Astrocyte (in vitro differentiated cells and primary cell): Measurements from ENCODE around the gene PRDX5. TPM values are rescaled to one million over a fixed set of nuclear protein-coding genes. Genes with fewer than 3 reads are reported as not detected.

Source experiments
- DNase-seq: peaks from one replicate; pipeline ENCODE4 v3.0.0-alpha.2; 2010; ENCODE audit warnings: low read depth
- FAIRE-seq: peaks from 2 replicates; lab custom pipeline; 2011; peaks lifted over from hg19 to GRCh38; lab: Jason Lieb, UNC
- H2AFZ ChIP-seq: 2 replicates; pipeline ENCODE4 v1.6.0; 2012; ENCODE audit warnings: low read depth, low read length, inconsistent platforms
- H3K27ac ChIP-seq: 2 replicates; pipeline ENCODE4 v1.5.1; 2011; ENCODE audit warnings: low read depth, low read length, inconsistent platforms
- H3K27me3 ChIP-seq: 2 replicates; pipeline ENCODE4 v1.6.0; 2011; ENCODE audit warnings: low read length, inconsistent platforms; ENCODE audit not compliant: insufficient read depth
- H3K36me3 ChIP-seq: 2 replicates; pipeline ENCODE4 v1.5.1; 2011; ENCODE audit warnings: low read length, inconsistent platforms; ENCODE audit not compliant: insufficient read depth
- H3K4me1 ChIP-seq: 2 replicates; pipeline ENCODE4 v1.5.1; 2011; ENCODE audit warnings: low read length, inconsistent platforms; ENCODE audit not compliant: insufficient read depth
- H3K4me2 ChIP-seq: 2 replicates; pipeline ENCODE4 v1.6.0; 2012; ENCODE audit warnings: low read length, inconsistent platforms
- H3K4me3 ChIP-seq: 2 replicates; pipeline ENCODE4 v1.5.1; 2011; ENCODE audit warnings: low read depth, mild to moderate bottlenecking, low read length, inconsistent platforms; ENCODE audit not compliant: insufficient read depth
- H3K79me2 ChIP-seq: 2 replicates; pipeline ENCODE4 v1.6.0; 2012; ENCODE audit warnings: mild to moderate bottlenecking, low read length, inconsistent platforms; ENCODE audit not compliant: insufficient read depth
- H3K9ac ChIP-seq: 2 replicates; pipeline ENCODE4 v1.6.0; 2012; ENCODE audit warnings: mild to moderate bottlenecking, low read length, inconsistent platforms
- H3K9me3 ChIP-seq: 2 replicates; pipeline ENCODE4 v1.5.1; 2012; ENCODE audit warnings: low read depth, mild to moderate bottlenecking, low read length, inconsistent platforms; ENCODE audit not compliant: insufficient read depth
- H4K20me1 ChIP-seq: 2 replicates; pipeline ENCODE4 v1.6.0; 2012; ENCODE audit warnings: low read length, inconsistent platforms; ENCODE audit not compliant: insufficient read depth
- H3K27ac Mint-ChIP-seq: one replicate; pipeline ENCODE4 v1.8.0; 2021; ENCODE audit warnings: mild to moderate bottlenecking, mixed read lengths; ENCODE audit not compliant: unreplicated experiment
- H3K27me3 Mint-ChIP-seq: one replicate; pipeline ENCODE4 v1.8.0; 2021; ENCODE audit warnings: low read depth, mixed read lengths; ENCODE audit not compliant: unreplicated experiment
- H3K36me3 Mint-ChIP-seq: one replicate; pipeline ENCODE4 v1.8.0; 2021; ENCODE audit warnings: low read depth, mixed read lengths; ENCODE audit not compliant: unreplicated experiment
- H3K4me1 Mint-ChIP-seq: one replicate; pipeline ENCODE4 v1.8.0; 2021; ENCODE audit warnings: low read depth, mixed read lengths; ENCODE audit not compliant: unreplicated experiment
- H3K4me3 Mint-ChIP-seq: one replicate; pipeline ENCODE4 v1.8.0; 2021; ENCODE audit warnings: mild to moderate bottlenecking, moderate library complexity, mixed read lengths; ENCODE audit not compliant: unreplicated experiment
- H3K9me3 Mint-ChIP-seq: one replicate; pipeline ENCODE4 v1.8.0; 2021; ENCODE audit warnings: mild to moderate bottlenecking, mixed read lengths; ENCODE audit not compliant: unreplicated experiment
- EZH2 ChIP-seq: IDR thresholded peaks from 2 replicates; pipeline ENCODE4 v1.6.1; 2012; ENCODE audit warnings: mild to moderate bottlenecking, low read length, inconsistent platforms; ENCODE audit not compliant: insufficient read depth
- total RNA-seq: library from RNA; stranded (reverse); gene quantifications from 2 replicates; pipeline ENCODE4 v1.2.1, GENCODE V29; 2021
- TF ChIP-seq, protein P1 (sequence below): IDR thresholded peaks from 2 replicates; pipeline ENCODE4 v1.5.1; 2011; ENCODE audit warnings: low read depth, mild to moderate bottlenecking, inconsistent platforms, low read length, moderate library complexity; ENCODE audit not compliant: insufficient read depth

PRDX5 gene
- total RNA-seq, 1 donor from 2014 or later, result 243 TPM

DNA sequence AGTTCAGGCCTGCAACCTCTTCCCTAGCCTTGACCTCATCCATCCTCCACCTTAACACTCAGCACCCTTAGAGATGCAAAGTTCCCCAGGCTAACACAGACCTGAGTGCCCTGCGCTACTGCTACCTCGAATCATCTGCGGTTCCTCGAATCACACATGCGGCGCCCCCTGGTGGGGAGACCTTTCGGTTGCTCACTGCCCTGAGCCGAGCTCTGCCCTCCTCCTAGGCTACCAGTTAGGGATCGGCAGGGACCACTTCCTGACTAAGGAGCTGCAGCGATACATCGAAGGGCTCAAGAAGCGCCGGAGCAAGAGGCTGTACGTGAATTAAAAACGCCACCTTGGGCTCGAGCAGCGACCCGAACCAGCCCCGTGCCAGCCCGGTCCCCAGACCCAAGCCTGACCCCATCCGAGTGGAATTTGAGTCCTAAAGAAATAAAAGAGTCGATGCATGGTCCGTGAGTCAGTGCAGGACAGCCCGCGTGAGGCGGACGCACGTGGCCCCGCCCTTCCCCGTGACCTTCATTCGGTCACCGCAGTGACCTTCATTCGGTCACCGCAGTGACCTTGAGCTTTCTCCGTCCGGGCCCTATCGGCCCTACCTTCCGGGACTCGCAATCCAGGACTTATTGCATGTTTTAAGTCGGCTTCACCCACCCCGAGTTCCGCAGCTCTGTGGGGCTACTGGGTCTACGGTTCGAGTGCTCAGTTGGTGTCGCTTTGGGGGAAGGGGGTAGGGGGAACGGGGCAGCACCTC, 13.4 kb upstream of the PRDX5 start:
- peaks cover 19% of the 10 kb centered on the region for H3K79me2 ChIP-seq
- H3K27me3 ChIP-seq, result peaks cover 16% of the 10 kb centered on the region
- no peaks in the 10 kb centered on the region for H3K36me3 ChIP-seq
- peak overlapping the region; percentile 64 for H3K4me3 ChIP-seq
- H3K4me2 ChIP-seq, result peak overlapping the region; percentile 89
- no peaks in the 10 kb centered on the region for H3K4me1 Mint-ChIP-seq
- H3K9me3 ChIP-seq, result no peaks in the 10 kb centered on the region
- peak overlapping the region; percentile 56 for H3K27ac ChIP-seq
- DNase-seq (peak; percentile 67), FAIRE-seq (no peak)
- H2AFZ ChIP-seq, result peak overlapping the region; percentile 81
- H3K9me3 Mint-ChIP-seq, result no peaks in the 10 kb centered on the region
- H3K9ac ChIP-seq, result peak overlapping the region; percentile 64
- H3K4me3 Mint-ChIP-seq, result peak overlapping the region; percentile 87
- peak overlapping the region; percentile 66 for H3K27ac Mint-ChIP-seq
- H3K27me3 Mint-ChIP-seq, result peaks cover 18% of the 10 kb centered on the region
- peaks cover 6% of the 10 kb centered on the region for H4K20me1 ChIP-seq
- TF ChIP-seq, protein P1, sequence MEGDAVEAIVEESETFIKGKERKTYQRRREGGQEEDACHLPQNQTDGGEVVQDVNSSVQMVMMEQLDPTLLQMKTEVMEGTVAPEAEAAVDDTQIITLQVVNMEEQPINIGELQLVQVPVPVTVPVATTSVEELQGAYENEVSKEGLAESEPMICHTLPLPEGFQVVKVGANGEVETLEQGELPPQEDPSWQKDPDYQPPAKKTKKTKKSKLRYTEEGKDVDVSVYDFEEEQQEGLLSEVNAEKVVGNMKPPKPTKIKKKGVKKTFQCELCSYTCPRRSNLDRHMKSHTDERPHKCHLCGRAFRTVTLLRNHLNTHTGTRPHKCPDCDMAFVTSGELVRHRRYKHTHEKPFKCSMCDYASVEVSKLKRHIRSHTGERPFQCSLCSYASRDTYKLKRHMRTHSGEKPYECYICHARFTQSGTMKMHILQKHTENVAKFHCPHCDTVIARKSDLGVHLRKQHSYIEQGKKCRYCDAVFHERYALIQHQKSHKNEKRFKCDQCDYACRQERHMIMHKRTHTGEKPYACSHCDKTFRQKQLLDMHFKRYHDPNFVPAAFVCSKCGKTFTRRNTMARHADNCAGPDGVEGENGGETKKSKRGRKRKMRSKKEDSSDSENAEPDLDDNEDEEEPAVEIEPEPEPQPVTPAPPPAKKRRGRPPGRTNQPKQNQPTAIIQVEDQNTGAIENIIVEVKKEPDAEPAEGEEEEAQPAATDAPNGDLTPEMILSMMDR, result peak; percentile 82
- TF ChIP-seq EZH2, result no peak
- no peaks in the 10 kb centered on the region for H3K36me3 Mint-ChIP-seq
- H3K4me1 ChIP-seq, result peaks cover 23% of the 10 kb centered on the region

DNA sequence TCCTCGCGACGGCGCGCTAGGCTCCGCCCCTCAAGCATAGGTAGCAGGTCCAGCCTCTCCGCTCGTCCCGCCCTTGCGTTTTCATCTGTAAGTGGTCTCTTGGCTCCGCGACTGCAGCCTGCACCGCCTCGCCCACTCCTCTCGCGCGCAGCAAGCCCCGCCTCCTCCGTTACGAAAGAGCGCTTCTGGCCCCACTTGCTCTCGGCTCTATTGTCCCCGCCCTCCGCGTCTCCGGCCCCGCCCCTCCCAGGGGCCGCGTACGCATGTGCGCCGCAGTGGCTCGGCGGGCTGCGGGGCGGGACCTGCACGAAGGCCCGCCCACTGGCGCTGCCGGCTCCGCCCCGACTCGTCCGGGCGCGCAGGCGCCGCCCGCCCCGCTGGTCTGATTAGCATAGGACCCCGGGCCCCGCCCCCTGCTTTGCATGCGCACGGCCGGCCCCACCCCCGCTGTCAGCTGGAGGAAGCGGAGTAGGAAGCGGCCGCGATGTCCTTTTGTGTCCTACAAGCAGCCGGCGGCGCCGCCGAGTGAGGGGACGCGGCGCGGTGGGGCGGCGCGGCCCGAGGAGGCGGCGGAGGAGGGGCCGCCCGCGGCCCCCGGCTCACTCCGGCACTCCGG, 12.7 kb upstream of the PRDX5 start, which contains the start of gene ESRRA:
ESRRA (plus strand) TSS at position 450 of the 616 bp plus-strand sequence. CDS start 1,656 bp downstream, outside the sequence.
- TF ChIP-seq, protein P1, result no peak
- TF ChIP-seq EZH2, result no peak
- Histone ChIP-seq H3K4me1 (peaks cover 20% of the 10 kb centered on the region), H3K79me2 (peaks cover 19% of the 10 kb centered on the region), H3K27me3 (peaks cover 10% of the 10 kb centered on the region), H3K4me3 (peak within 1 kb of the TSS; percentile 73), H4K20me1 (peaks cover 6% of the 10 kb centered on the region), H2AFZ (peak within 1 kb of the TSS; percentile 81), H3K4me2 (peak within 1 kb of the TSS; percentile 95), H3K9ac (peak within 1 kb of the TSS; percentile 78), H3K36me3 (no peaks in the 10 kb centered on the region), H3K27ac (peak within 1 kb of the TSS; percentile 56), H3K9me3 (no peaks in the 10 kb centered on the region)
- Mint-ChIP-seq H3K9me3 (no peaks in the 10 kb centered on the region), H3K27me3 (peaks cover 14% of the 10 kb centered on the region), H3K27ac (peak within 1 kb of the TSS; percentile 80), H3K4me3 (peak within 1 kb of the TSS; percentile 94), H3K36me3 (no peaks in the 10 kb centered on the region), H3K4me1 (no peaks in the 10 kb centered on the region)
- DNase-seq (peak; percentile 86), FAIRE-seq (no peak)
